Large intestine (tissue), 3 donors: ENCODE measurements around the gene MTMR3. TPM values are rescaled to one million over a fixed set of nuclear protein-coding genes. Genes with fewer than 3 reads are reported as not detected.

Source experiments
- DNase-seq, 2 donors: peaks; one replicate each; pipeline versions ENCODE4 v3.0.0 to v3.0.0-alpha.2; 2013
- H3K27ac ChIP-seq: one replicate; pipeline ENCODE4 v1.5.1; 2013; ENCODE audit warnings: low read length
- H3K27me3 ChIP-seq: 2 replicates; pipeline ENCODE4 v1.6.1; 2013; ENCODE audit warnings: low read length; ENCODE audit not compliant: control insufficient read depth, insufficient read depth
- H3K36me3 ChIP-seq: 2 replicates; pipeline ENCODE4 v1.6.1; 2013; ENCODE audit warnings: low read length; ENCODE audit not compliant: control insufficient read depth, insufficient read depth
- H3K4me1 ChIP-seq: one replicate; pipeline ENCODE4 v1.6.1; 2013; ENCODE audit warnings: low read length; ENCODE audit not compliant: control insufficient read depth, insufficient read depth
- H3K4me3 ChIP-seq: one replicate; pipeline ENCODE4 v1.5.1; 2013; ENCODE audit warnings: low read length
- H3K9me3 ChIP-seq: one replicate; pipeline ENCODE4 v1.6.1; 2013; ENCODE audit warnings: mild to moderate bottlenecking, low read depth, low read length, moderate library complexity; ENCODE audit not compliant: control insufficient read depth
- WGBS: methylation state at CpG from one replicate; pipeline ENCODE4 v1.1.5; 2013; ENCODE audit warnings: low lambda C conversion rate; ENCODE audit not compliant: insufficient coverage; 5-methylcytosine and 5-hydroxymethylcytosine counted together
- polyA plus RNA-seq: library from polyadenylated mRNA; unstranded; fragments of 120-200 nt; gene quantifications from one replicate; pipeline ENCODE4 v1.2.1, GENCODE V29; 2013

The MTMR3 gene
- polyA plus RNA-seq, 1 donor, result 32.2 TPM

- Histone ChIP-seq H3K4me1 (no peaks in the 10 kb centered on the region), H3K36me3 (no peaks in the 10 kb centered on the region), H3K4me3 (no peak overlapping the region), H3K27me3 (no peaks in the 10 kb centered on the region), H3K9me3 (peaks cover 3% of the 10 kb centered on the region), H3K27ac (no peak overlapping the region)
- no peak for DNase-seq
- WGBS, result 100% methylated on average over 4 of the region's 7 CpGs
These were observed 55.1 kb downstream of the MTMR3 start for GRCh38 chr22:29937940-29938693.

GRCh38 chr22:29940526-29940925 is 57.6 kb downstream of the MTMR3 start:
- Histone ChIP-seq H3K36me3 (no peaks in the 10 kb centered on the region), H3K27me3 (no peaks in the 10 kb centered on the region), H3K4me3 (no peak overlapping the region), H3K9me3 (peaks cover 3% of the 10 kb centered on the region), H3K27ac (no peak overlapping the region), H3K4me1 (no peaks in the 10 kb centered on the region)
- no CpG with 5 or more reads among the region's 2 CpGs for WGBS
- no peak for DNase-seq

- Histone ChIP-seq H3K4me1 (no peaks in the 10 kb centered on the region), H3K27ac (no peak overlapping the region), H3K4me3 (no peak overlapping the region), H3K27me3 (no peaks in the 10 kb centered on the region), H3K36me3 (no peaks in the 10 kb centered on the region), H3K9me3 (peaks cover 3% of the 10 kb centered on the region)
- no peak for DNase-seq
- 100% methylated on average over 1 of the region's 2 CpGs for WGBS
These were observed 61.4 kb downstream of the MTMR3 start for GRCh38 chr22:29944339-29944738.

- no peak for DNase-seq
These were observed 62.5 kb downstream of the MTMR3 start for GRCh38 chr22:29945435-29945834.

GRCh38 chr22:29946220-29946619 is 63.2 kb downstream of the MTMR3 start:
- no CpG with 5 or more reads among the region's 2 CpGs for WGBS

More at GRCh38 chr22:29945435-29945834, 62.5 kb downstream of the MTMR3 start:
- no peak overlapping the region for H3K4me3 ChIP-seq
- H3K36me3 ChIP-seq, result no peaks in the 10 kb centered on the region
- H3K27me3 ChIP-seq, result no peaks in the 10 kb centered on the region
- H3K9me3 ChIP-seq, result no peaks in the 10 kb centered on the region
- no peak overlapping the region for H3K27ac ChIP-seq
- H3K4me1 ChIP-seq, result no peaks in the 10 kb centered on the region
- WGBS, result 88% methylated on average over 1 of the region's 3 CpGs

GRCh38 chr22:29947410-29948384 is 64.7 kb downstream of the MTMR3 start:
- 75% methylated on average over 1 of the region's 4 CpGs for WGBS
- H3K4me3 ChIP-seq, result no peak overlapping the region
- H3K9me3 ChIP-seq, result no peaks in the 10 kb centered on the region
- DNase-seq, result no peak
- no peaks in the 10 kb centered on the region for H3K36me3 ChIP-seq
- H3K27ac ChIP-seq, result no peak overlapping the region
- no peaks in the 10 kb centered on the region for H3K27me3 ChIP-seq
- H3K4me1 ChIP-seq, result no peaks in the 10 kb centered on the region

More at GRCh38 chr22:29946220-29946619, 63.2 kb downstream of the MTMR3 start:
- Histone ChIP-seq H3K4me3 (no peak overlapping the region), H3K9me3 (no peaks in the 10 kb centered on the region), H3K36me3 (no peaks in the 10 kb centered on the region), H3K27me3 (no peaks in the 10 kb centered on the region), H3K27ac (no peak overlapping the region), H3K4me1 (no peaks in the 10 kb centered on the region)
- no peak for DNase-seq

- H3K36me3 ChIP-seq, result no peaks in the 10 kb centered on the region
- no CpG with 5 or more reads among the region's 1 CpG for WGBS
- H3K9me3 ChIP-seq, result no peaks in the 10 kb centered on the region
- no peaks in the 10 kb centered on the region for H3K4me1 ChIP-seq
- no peak overlapping the region for H3K4me3 ChIP-seq
- H3K27me3 ChIP-seq, result no peaks in the 10 kb centered on the region
- H3K27ac ChIP-seq, result no peak overlapping the region
- DNase-seq, result no peak
These were observed 65.4 kb downstream of the MTMR3 start for GRCh38 chr22:29948385-29948769.

GRCh38 chr22:29949872-29950271 is 66.9 kb downstream of the MTMR3 start:
- Histone ChIP-seq H3K27me3 (no peaks in the 10 kb centered on the region), H3K4me3 (no peak overlapping the region), H3K36me3 (no peaks in the 10 kb centered on the region), H3K4me1 (no peaks in the 10 kb centered on the region), H3K9me3 (no peaks in the 10 kb centered on the region), H3K27ac (no peak overlapping the region)
- DNase-seq, result no peak
- WGBS, result 80% methylated on average over 2 of the region's 3 CpGs

GRCh38 chr22:29951791-29952413 is 68.9 kb downstream of the MTMR3 start:
- Histone ChIP-seq H3K4me3 (no peak overlapping the region), H3K27ac (no peak overlapping the region), H3K36me3 (no peaks in the 10 kb centered on the region), H3K4me1 (no peaks in the 10 kb centered on the region), H3K27me3 (no peaks in the 10 kb centered on the region), H3K9me3 (no peaks in the 10 kb centered on the region)
- WGBS, result no CpG with 5 or more reads among the region's 8 CpGs
- no peak for DNase-seq

GRCh38 chr22:29954203-29954855 is 71.4 kb downstream of the MTMR3 start:
- Histone ChIP-seq H3K36me3 (peaks cover 2% of the 10 kb centered on the region), H3K27ac (no peak overlapping the region), H3K9me3 (no peaks in the 10 kb centered on the region), H3K27me3 (no peaks in the 10 kb centered on the region), H3K4me3 (no peak overlapping the region), H3K4me1 (no peaks in the 10 kb centered on the region)
- DNase-seq, result no peak
- 73% methylated on average over 3 of the region's 9 CpGs for WGBS
